GM18858 (cell line): ENCODE measurements around the gene HNF4A.

Experiments
- ATAC-seq: cut with Tn5 transposase; IDR thresholded peaks from one replicate; pipeline ENCODE4 v1.9.1; 2021; ENCODE audit not compliant: unreplicated experiment

HNF4A gene

GRCh38 chr20:44420497-44420896 is 65.0 kb downstream of the HNF4A start:
- no peak for ATAC-seq

GRCh38 chr20:44422083-44422482 is 66.6 kb downstream of the HNF4A start:
- ATAC-seq: no peak

GRCh38 chr20:44423480-44423879 is 68.0 kb downstream of the HNF4A start:
- no peak for ATAC-seq

GRCh38 chr20:44424039-44424495 is 68.6 kb downstream of the HNF4A start:
- no peak for ATAC-seq

- ATAC-seq: no peak
Observed at GRCh38 chr20:44425923-44426322, 70.4 kb downstream of the HNF4A start.

GRCh38 chr20:44426879-44427790 is 71.6 kb downstream of the HNF4A start:
- ATAC-seq: no peak

- no peak for ATAC-seq
Observed at GRCh38 chr20:44427804-44428173, 72.3 kb downstream of the HNF4A start.

- ATAC-seq: no peak
Observed at GRCh38 chr20:44428174-44429016, 72.9 kb downstream of the HNF4A start.

- no peak for ATAC-seq
Observed at GRCh38 chr20:44429017-44429339, 73.5 kb downstream of the HNF4A start.

- no peak for ATAC-seq
Observed at GRCh38 chr20:44429419-44430269, 74.1 kb downstream of the HNF4A start.

GRCh38 chr20:44430270-44431065 is 75.0 kb downstream of the HNF4A start:
- no peak for ATAC-seq

GRCh38 chr20:44431118-44431501 is 75.6 kb downstream of the HNF4A start:
- ATAC-seq: no peak

GRCh38 chr20:44431502-44432234 is 76.2 kb downstream of the HNF4A start:
- ATAC-seq: no peak

GRCh38 chr20:44432618-44433577 is 77.4 kb downstream of the HNF4A start:
- ATAC-seq: no peak

- no peak for ATAC-seq
Observed at GRCh38 chr20:44433751-44434538, 78.4 kb downstream of the HNF4A start.

- ATAC-seq: no peak
Observed at GRCh38 chr20:44435630-44436335, 80.3 kb downstream of the HNF4A start.

- ATAC-seq: no peak
Observed at GRCh38 chr20:44436393-44436792, 80.9 kb downstream of the HNF4A start.
